GM18858 (cell line): ENCODE data around the gene ABCA7.
"Not testable (repeated sequence)": the region's sequence is repeated elsewhere in the genome, so short reads cannot be mapped to it uniquely, and the experiment has no call there.

Experiments
- ATAC-seq: cut with Tn5 transposase; IDR thresholded peaks from one replicate; pipeline ENCODE4 v1.9.1; 2021; ENCODE audit not compliant: unreplicated experiment

ABCA7 gene

GRCh38 chr19:1015061-1015781, 24.7 kb upstream of the ABCA7 start:
- ATAC-seq = no peak

- ATAC-seq = no peak
These were observed 23.9 kb upstream of the ABCA7 start for GRCh38 chr19:1015782-1016646.

- ATAC-seq = no peak
These were observed 23.2 kb upstream of the ABCA7 start for GRCh38 chr19:1016647-1017114.

DNA sequence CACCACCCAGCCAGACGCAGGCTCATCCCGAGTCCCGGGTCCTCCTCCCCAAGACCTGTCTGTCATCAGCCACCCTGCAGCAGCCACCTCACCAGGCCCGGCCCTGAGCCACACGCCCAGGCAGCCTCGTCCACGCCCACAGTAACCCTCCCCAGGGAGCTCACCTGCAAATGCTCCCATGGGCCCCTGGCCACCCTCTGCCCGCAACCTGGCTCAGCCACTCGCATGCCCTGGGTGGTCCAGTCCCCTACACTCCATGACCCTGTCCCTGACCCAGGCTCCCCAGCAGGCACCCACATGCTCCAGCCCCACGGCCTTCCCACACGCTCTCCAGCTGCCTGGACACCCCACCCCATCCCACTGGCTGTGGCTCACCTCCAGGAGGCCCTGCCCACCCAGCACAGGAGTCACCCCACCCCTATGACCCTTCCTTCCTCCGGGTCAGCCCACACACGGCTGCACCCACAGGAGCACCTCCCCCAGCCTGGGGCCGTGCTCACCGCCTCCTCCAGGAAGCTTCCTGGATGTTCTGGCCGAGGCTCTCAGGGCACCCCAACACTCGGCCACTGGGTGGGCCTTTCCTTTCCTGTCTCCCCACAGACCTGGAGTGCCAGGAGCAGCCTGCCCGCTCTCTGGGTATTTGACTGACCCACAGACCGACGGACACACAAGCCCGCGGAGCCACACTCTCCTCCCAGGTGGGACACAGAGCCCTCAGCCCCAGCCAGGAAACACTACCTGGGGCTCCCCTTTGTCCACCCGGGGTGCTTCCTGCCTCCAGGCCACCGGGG, 22.6 kb upstream of the ABCA7 start:
- no peak for ATAC-seq

DNA sequence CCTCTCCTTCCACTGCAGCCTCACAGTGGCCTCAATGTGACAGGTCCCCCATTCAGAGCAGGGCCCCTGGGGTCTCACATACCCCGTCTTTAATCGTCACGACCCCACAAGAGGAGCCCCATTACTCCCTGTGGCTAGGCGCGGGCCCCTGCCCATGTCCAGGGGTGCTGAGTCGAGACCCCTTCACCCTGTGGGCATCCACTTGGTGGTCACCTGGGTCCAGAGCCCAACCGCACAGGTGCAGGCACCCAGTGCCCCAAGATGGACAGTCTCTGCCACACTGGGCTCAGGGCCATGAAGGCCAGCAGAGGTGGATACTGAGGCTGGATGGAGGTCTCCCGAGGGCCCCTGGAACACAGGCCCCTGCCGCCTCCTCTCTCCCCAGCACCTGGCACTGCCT, 22.0 kb upstream of the ABCA7 start:
- no peak for ATAC-seq

GRCh38 chr19:1018393-1018792, 21.5 kb upstream of the ABCA7 start:
- ATAC-seq = no peak

DNA sequence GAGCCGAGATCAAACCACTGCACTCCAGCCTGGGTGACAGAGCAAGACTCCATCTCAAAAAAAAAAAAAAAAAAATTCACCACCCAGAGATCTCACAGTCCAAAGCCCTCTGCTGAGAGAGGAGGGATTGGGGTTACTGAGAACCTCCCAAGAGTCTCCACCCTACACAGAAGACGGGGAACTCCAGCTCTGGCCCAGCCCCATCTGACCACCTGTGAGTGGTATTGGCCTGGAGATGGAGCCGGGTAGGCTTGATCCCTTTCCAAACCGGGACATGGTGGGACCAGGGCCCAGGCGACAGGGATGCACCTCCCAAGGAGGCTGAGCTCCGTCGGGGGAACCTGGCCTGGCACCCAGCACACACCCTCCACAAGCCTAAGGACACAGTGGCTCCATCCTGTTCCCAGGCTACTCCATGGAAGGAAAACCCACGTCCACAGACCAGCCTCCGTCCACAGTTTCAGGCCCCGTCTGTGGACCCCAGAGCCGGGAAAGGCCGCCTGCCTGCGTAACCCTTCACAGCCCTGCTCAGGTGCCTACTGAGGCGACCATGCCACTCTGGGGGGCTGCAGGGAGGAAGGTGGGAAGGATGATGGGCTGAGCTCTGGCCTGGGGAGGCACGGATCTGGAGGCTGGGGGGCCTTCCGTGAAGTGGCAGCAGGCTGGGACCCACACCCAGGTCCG, 20.8 kb upstream of the ABCA7 start:
- no peak for ATAC-seq

GRCh38 chr19:1019616-1019961, 20.3 kb upstream of the ABCA7 start:
- ATAC-seq = no peak

GRCh38 chr19:1019980-1020867, 19.7 kb upstream of the ABCA7 start:
- no peak for ATAC-seq

DNA sequence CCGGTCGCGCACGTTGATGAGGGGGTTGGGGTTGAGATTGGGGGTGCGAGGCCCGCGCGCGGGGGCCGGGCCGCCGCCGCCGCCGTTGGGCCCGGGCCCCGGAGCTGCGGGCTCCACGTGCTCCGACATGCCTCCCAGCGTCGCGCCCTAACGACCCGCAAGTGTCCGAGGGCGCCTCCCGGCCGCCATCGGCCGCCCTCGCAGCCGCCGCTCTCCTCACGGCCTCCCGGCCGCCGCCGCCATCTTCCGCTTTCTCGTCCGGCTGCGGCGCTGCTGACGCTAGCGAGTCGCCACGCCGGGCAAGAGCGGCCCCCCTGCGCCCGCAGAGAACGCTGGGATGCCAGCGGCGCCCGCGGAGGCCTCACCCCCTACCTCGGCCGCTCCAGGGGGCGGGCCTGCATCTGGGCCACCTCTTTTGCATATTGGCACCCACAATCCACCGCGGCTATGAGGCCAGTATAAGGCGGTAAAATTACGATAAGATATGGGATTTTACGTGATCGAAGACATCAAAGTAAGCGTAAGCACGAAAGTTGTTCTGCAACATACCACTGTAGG, 19.0 kb upstream of the ABCA7 start, which contains the start of gene TMEM259:
TSS of gene TMEM259 (minus strand) at position 256 of the 558 bp plus-strand sequence. CDS start at position 129, 127 bp downstream.
- peak; percentile 51 for ATAC-seq

GRCh38 chr19:1023883-1024188, 16.1 kb upstream of the ABCA7 start:
- ATAC-seq = not testable (repeated sequence)

GRCh38 chr19:1025080-1025479, 14.8 kb upstream of the ABCA7 start:
- ATAC-seq = not testable (repeated sequence)

DNA sequence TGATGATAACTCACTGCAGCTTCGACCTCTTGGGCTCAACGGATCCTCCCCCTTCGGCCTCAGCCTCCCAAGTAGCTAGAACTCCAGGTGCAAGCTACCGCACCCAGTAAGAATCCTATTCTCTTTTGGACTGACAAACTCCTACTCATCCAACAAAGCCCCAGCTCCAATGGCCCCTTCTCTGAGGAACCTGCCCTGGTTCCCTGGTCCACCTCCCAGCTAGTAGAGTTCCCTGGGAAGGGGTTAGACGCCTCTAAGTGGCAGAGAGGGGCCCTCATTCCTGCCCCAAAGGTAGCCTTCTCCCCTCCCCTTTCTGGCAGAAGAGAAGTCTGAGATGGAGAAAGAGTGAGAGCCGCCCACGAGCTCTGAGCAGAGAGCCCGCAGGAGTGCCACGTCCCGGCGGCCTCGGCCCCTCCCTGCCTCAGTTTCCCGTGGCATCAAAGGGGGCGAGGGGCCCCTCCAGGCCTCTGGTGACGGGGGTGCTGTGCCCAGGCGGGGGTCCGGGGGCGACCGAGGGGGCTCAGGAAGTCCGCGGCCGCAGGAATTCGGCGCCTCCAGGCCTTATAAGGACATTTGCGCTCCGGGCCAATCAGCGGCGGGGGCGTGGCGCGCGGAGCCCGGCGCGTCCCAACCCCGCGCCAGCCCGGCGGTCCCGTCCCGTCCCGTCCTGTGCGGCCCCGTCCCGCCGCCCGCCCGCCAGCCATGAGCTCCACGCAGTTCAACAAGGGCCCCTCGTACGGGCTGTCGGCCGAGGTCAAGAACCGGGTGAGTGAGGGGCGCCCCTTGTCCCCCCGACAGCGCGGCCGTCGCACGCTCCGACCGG, 13.7 kb upstream of the ABCA7 start, which contains the start of gene CNN2:
TSS of gene CNN2 (plus strand) at position 649 of the 823 bp plus-strand sequence. CDS start at position 703, 54 bp downstream.
- no peak for ATAC-seq

DNA sequence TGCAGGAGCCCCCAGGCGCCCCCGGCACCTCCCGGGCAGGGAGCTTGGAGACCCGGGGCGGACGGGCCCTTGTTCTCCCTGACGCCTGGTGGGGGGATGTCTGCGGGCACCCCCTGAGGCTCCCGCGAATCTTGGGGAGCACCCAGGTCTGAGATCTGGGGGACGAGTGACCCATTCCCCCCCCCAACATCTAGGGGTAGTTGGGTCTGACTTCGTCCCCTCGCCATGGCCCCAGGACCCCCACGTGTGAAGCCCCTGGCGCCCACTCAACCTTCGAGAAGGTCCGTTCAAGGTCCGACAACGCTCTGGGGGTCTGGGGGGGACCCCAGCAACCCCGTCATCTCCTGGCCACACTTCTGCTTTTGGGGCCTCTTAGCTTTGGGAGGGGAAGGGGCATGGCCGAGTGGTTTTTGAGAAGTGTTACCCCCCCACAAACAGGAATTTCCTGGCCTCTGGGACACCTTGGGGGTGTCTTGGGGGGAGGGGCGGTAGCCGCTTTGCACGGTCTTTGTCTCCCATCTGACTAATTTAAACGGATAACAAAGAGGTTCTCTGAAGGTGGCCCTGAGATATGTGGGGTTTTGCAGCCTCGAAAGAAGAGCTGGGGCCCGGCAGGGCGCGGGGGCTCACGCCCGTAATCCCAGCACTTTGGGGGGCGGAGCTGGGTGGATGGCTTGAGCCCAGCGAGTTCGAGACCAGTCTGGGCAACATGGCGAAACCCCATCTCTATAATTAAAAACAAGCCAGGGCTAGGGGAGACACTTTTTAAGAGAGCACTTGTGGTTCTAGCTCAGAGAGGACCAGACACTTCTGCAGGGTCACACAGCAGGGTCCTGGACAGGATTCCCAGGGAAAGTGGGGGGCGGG, 12.9 kb upstream of the ABCA7 start:
- no peak for ATAC-seq

DNA sequence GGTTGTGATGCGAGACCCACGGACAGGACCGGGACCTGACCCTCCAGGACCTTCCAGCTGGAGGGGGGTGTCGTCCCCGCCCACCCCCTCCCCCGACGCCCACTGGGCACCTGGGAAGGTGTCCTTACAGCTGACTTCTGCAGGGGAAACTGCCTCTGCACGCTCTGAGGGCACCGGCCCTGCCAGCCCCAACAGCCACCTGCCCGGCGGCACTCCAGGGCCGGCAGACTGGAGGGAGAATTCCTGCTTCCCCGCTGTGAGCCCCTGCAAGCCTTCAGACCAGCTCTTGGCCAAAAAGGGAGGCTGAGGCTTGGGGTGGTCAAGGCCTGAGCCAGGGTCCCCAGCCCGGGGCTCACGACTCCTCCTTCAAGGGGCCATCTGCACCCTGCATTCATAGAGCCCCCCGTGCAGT, 12.3 kb upstream of the ABCA7 start:
- no peak for ATAC-seq

DNA sequence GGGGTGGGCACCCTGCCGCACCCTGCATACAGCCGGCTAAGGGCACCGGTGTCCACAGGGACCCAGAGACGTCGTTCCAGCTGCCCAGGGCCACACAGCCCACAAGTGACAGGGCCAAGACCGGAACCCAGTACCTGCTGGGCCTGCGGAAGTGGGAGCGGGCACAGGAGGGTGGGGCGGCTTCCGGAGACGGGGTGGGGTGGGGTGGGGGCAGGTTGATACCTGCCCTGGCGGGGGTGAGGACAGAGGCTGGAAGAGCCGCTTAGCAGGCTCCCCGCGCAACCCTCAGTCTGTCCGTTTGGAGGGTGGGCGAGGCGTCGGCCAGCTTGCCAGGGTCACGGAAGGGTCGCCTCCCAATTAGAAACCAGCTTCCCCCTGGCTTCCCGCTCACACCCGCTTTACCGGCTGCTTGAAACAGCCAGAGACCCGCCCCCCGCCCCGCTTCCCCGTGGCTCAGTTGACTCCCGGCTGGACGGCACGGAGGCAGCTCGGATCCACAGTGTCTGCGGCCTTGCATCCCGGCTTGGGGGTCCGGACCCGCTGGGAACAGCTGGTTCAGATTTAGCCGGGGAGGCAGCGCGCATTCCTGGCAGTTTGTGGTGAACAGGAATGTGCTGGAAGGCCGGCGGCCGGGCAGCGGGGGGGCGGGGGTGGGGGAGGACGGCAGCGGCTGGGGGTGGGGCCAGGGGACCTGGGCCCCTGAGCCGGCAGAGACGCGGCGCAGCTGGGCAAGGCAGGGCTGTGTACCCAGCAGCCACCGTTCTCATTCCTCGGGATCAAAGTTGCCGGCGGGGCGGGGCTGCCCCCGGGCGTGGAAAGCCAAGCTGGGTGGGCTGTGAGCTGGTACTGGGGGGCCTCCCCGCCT, 11.6 kb upstream of the ABCA7 start:
- no peak for ATAC-seq
